ENCODE results near the gene SLC13A4.

SLC13A4 gene

GRCh38 chr7:135726911-135727673, 894 bp downstream of the SLC13A4 start:
- no peak for TF ChIP-seq ZNF664 (tag by site-specific recombination; IDR thresholded peaks at IDR 0.05)
- no peak for TF ChIP-seq REST (tag by site-specific recombination; IDR thresholded peaks at IDR 0.05)
- TF ChIP-seq ELK4 (IDR thresholded peaks at IDR 0.05; ENCODE audit: borderline replicate concordance, low read depth, low read length): no peak
- no peak for TF ChIP-seq HOXD13 (CRISPR knock-in tag; IDR thresholded peaks at IDR 0.05; ENCODE audit: borderline replicate concordance)
- TF ChIP-seq ZNF202 (tag by site-specific recombination; IDR thresholded peaks at IDR 0.05; ENCODE audit: borderline replicate concordance): no peak
- no peak for TF ChIP-seq ZNF311 (tag by site-specific recombination; IDR thresholded peaks at IDR 0.05; ENCODE audit: borderline replicate concordance)
- TF ChIP-seq SALL2 (tag by site-specific recombination; IDR thresholded peaks at IDR 0.05; ENCODE audit: borderline replicate concordance): no peak
- no peak for TF ChIP-seq ZXDB (tag by site-specific recombination; IDR thresholded peaks at IDR 0.05)
- TF ChIP-seq ZNF302 (tag by site-specific recombination; IDR thresholded peaks at IDR 0.05; ENCODE audit: low read depth): no peak
- TF ChIP-seq ZNF777 (tag by site-specific recombination; IDR thresholded peaks at IDR 0.05; ENCODE audit: borderline replicate concordance): no peak
- no peak for TF ChIP-seq ZNF510 (tag by site-specific recombination; IDR thresholded peaks at IDR 0.05; ENCODE audit: insufficient replicate concordance)
- no peak for TF ChIP-seq HIC1 (tag by site-specific recombination; IDR thresholded peaks at IDR 0.05)
- no peak for TF ChIP-seq PRDM2 (tag by site-specific recombination; IDR thresholded peaks at IDR 0.05; ENCODE audit: borderline replicate concordance)
- TF ChIP-seq ZNF529 (tag by site-specific recombination; IDR thresholded peaks at IDR 0.05; ENCODE audit: insufficient replicate concordance): no peak
- TF ChIP-seq ZNF558 (tag by site-specific recombination; IDR thresholded peaks at IDR 0.05): no peak
- TF ChIP-seq EGR2 (tag by site-specific recombination; IDR thresholded peaks at IDR 0.05; ENCODE audit: low read depth): no peak
- TF ChIP-seq ZNF776 (tag by site-specific recombination; IDR thresholded peaks at IDR 0.05; ENCODE audit: borderline replicate concordance): no peak
- TF ChIP-seq BCL11B (tag by site-specific recombination; IDR thresholded peaks at IDR 0.05; ENCODE audit: low read depth): no peak
- TF ChIP-seq ZNF792 (tag by site-specific recombination; IDR thresholded peaks at IDR 0.05): no peak
- no peak for TF ChIP-seq ATF2 (tag by site-specific recombination; IDR thresholded peaks at IDR 0.05; ENCODE audit: low read depth)
- POLR2A ChIA-PET: no interaction called here
- no peaks in the 10 kb centered on the region for H3K36me3 ChIP-seq (ENCODE audit: control insufficient read depth in 2 of 2, insufficient read depth in 1 of 2, low read length in 2 of 2)
- H3K4me1 ChIP-seq (ENCODE audit: control insufficient read depth, insufficient read depth, low read length): no peaks in the 10 kb centered on the region
- CTCF ChIA-PET: interaction anchor here (0.7 to 1.4 kb wide), 4 partner anchors 14 to 54 kb away, joined by 3 to 4 read pairs (median 4); no protein-coding TSS in a partner anchor
- no peaks in the 10 kb centered on the region for H3K9me3 ChIP-seq (ENCODE audit: control insufficient read depth, insufficient read depth, low read depth, low read length)
- no peak overlapping the region for H3K4me3 ChIP-seq (ENCODE audit: low read depth, low read length)
- H3K27ac ChIP-seq (ENCODE audit: extremely low read depth, low read depth, low read length): no peak overlapping the region
